IMR-90 (cell line): ENCODE results near the gene CDK5RAP2. TPM values are rescaled to one million over a fixed set of nuclear protein-coding genes. Genes with fewer than 3 reads are reported as not detected.

Source experiments
- ATAC-seq: fragments of 200-7000 bp; cut with Tn5 transposase; 2 replicates; pipeline ENCODE4 v1.9.1; 2020; ENCODE audit warnings: low read depth, mild to moderate bottlenecking, moderate library complexity
- BruUV-seq: library from RNA; stranded (reverse); fragments of 400-500 nt; replicated peaks from 2 replicates; lab custom pipeline; 2021; lab: Mats Ljungman, UMichigan
- CTCF ChIA-PET: fragments of 300-600 bp; formaldehyde crosslinking; extraction: SDS; loops from one replicate; lab custom pipeline; 2021; ENCODE audit warnings: antibody characterized with exemption; lab: Yijun Ruan, JAX
- POLR2A ChIA-PET: fragments of 300-600 bp; sonication (Branson Sonifier 250); formaldehyde crosslinking; loops from one replicate; lab custom pipeline; 2022; ENCODE audit warnings: antibody characterized with exemption; ENCODE audit not compliant: unreplicated experiment; lab: Charles Lee
- DNase-seq: peaks from one replicate; pipeline ENCODE4 v3.0.0; 2013
- H2AFZ ChIP-seq: replicated peaks from 2 replicates; pipeline ENCODE3; 2013; ENCODE audit warnings: low read length, mild to moderate bottlenecking; ENCODE audit not compliant: poor library complexity
- H2AK5ac ChIP-seq: 2 replicates; pipeline ENCODE4 v1.6.1; 2013; ENCODE audit warnings: low read depth, low read length, inconsistent platforms
- H2AK9ac ChIP-seq: replicated peaks from 2 replicates; pipeline ENCODE3; 2013; ENCODE audit warnings: mild to moderate bottlenecking, low read depth, low read length, moderate library complexity; ENCODE audit not compliant: poor library complexity
- H2BK120ac ChIP-seq: 2 replicates; pipeline ENCODE4 v1.6.1; 2013; ENCODE audit warnings: low read depth, low read length, inconsistent platforms
- H2BK15ac ChIP-seq: 3 replicates; pipeline ENCODE4 v1.6.1; 2013; ENCODE audit warnings: low read depth, low read length, inconsistent platforms
- H2BK20ac ChIP-seq: 2 replicates; pipeline ENCODE4 v1.6.1; 2013; ENCODE audit warnings: low read depth, mild to moderate bottlenecking, inconsistent platforms, low read length, moderate library complexity
- H2BK5ac ChIP-seq: 2 replicates; pipeline ENCODE4 v1.6.1; 2013; ENCODE audit warnings: mild to moderate bottlenecking, low read depth, low read length, inconsistent platforms; ENCODE audit not compliant: poor library complexity, severe bottlenecking
- H3K14ac ChIP-seq: replicated peaks from 2 replicates; pipeline ENCODE4 v1.6.1; 2013; ENCODE audit warnings: low read depth, low read length, inconsistent platforms
- H3K18ac ChIP-seq: 2 replicates; pipeline ENCODE4 v1.6.1; 2013; ENCODE audit warnings: low read depth, low read length, control low read depth
- H3K23ac ChIP-seq: 2 replicates; pipeline ENCODE4 v1.6.1; 2013; ENCODE audit warnings: low read depth, low read length, inconsistent platforms
- H3K27ac ChIP-seq: 2 replicates; pipeline ENCODE4 v1.5.1; 2013; ENCODE audit warnings: mild to moderate bottlenecking, control low read depth, low read length; ENCODE audit not compliant: insufficient read depth
- H3K27me3 ChIP-seq: 2 replicates; pipeline ENCODE4 v1.6.1; 2013; ENCODE audit warnings: low read length; ENCODE audit not compliant: control insufficient read depth, insufficient read depth
- H3K36me3 ChIP-seq: 2 replicates; pipeline ENCODE4 v1.6.1; 2013; ENCODE audit warnings: low read length, mixed read lengths; ENCODE audit not compliant: control insufficient read depth, insufficient read depth
- H3K4ac ChIP-seq: 2 replicates; pipeline ENCODE4 v1.6.1; 2013; ENCODE audit warnings: low read depth, low read length, inconsistent platforms
- H3K4me1 ChIP-seq: 2 replicates; pipeline ENCODE4 v1.6.1; 2013; ENCODE audit warnings: low read length, mixed read lengths; ENCODE audit not compliant: control insufficient read depth, insufficient read depth
- H3K4me2 ChIP-seq: 2 replicates; pipeline ENCODE4 v1.6.1; 2013; ENCODE audit warnings: low read depth, mild to moderate bottlenecking, control low read depth, low read length, moderate library complexity
- H3K4me3 ChIP-seq: 2 replicates; pipeline ENCODE4 v1.5.1; 2013; ENCODE audit warnings: low read depth, mild to moderate bottlenecking, control low read depth, low read length, moderate library complexity; ENCODE audit not compliant: insufficient read depth
- H3K56ac ChIP-seq: 2 replicates; pipeline ENCODE4 v1.6.1; 2013; ENCODE audit warnings: low read length, inconsistent platforms; ENCODE audit not compliant: insufficient read depth; ENCODE audit errors: extremely low read depth
- H3K79me1 ChIP-seq, 2 experiments: 2 replicates each; pipeline ENCODE4 v1.6.1; 2013; ENCODE audit warnings: low read length in 2 of 2, inconsistent platforms in 1 of 2, low read depth in 1 of 2
- H3K9ac ChIP-seq: 2 replicates; pipeline ENCODE4 v1.6.1; 2013; ENCODE audit warnings: low read depth, low read length, control low read depth
- H3K9me1 ChIP-seq: 2 replicates; pipeline ENCODE4 v1.6.1; 2013; ENCODE audit warnings: low read length, inconsistent platforms; ENCODE audit not compliant: insufficient read depth
- H3K9me3 ChIP-seq: 2 replicates; pipeline ENCODE4 v1.6.1; 2013; ENCODE audit warnings: low read length; ENCODE audit not compliant: control insufficient read depth, insufficient read depth
- H4K20me1 ChIP-seq: 2 replicates; pipeline ENCODE4 v1.6.1; 2013; ENCODE audit warnings: low read length, inconsistent platforms; ENCODE audit not compliant: insufficient read depth
- H4K5ac ChIP-seq: 2 replicates; pipeline ENCODE4 v1.6.1; 2013; ENCODE audit warnings: mild to moderate bottlenecking, low read depth, low read length, control low read depth
- H4K8ac ChIP-seq, 2 experiments: 2 replicates each; pipeline ENCODE4 v1.6.1; 2013; ENCODE audit warnings: low read depth in 2 of 2, low read length in 2 of 2, control low read depth in 1 of 2, inconsistent platforms in 1 of 2
- H4K91ac ChIP-seq: 2 replicates; pipeline ENCODE4 v1.6.1; 2013; ENCODE audit warnings: low read depth, low read length, inconsistent platforms; ENCODE audit not compliant: insufficient read depth
- CHD1 ChIP-seq: IDR thresholded peaks from 2 replicates; pipeline ENCODE4 v1.6.1; 2012; ENCODE audit warnings: low read depth, low read length, improper control_type of control experiment
- MAFK ChIP-seq: IDR thresholded peaks from 2 replicates; pipeline ENCODE4 v1.6.1; 2012; ENCODE audit warnings: low read depth, low read length, improper control_type of control experiment
- MAZ ChIP-seq: IDR thresholded peaks from 2 replicates; pipeline ENCODE4 v1.6.1; 2012; ENCODE audit warnings: low read depth, mild to moderate bottlenecking, low read length, improper control_type of control experiment, moderate library complexity, borderline replicate concordance
- RCOR1 ChIP-seq: IDR thresholded peaks from 2 replicates; pipeline ENCODE4 v1.6.1; 2012; ENCODE audit warnings: mild to moderate bottlenecking, low read length, improper control_type of control experiment; ENCODE audit not compliant: insufficient replicate concordance
- RFX5 ChIP-seq: IDR thresholded peaks from 2 replicates; pipeline ENCODE4 v1.8.0; 2012; ENCODE audit warnings: low read depth, mild to moderate bottlenecking, low read length, moderate library complexity
- SMC3 ChIP-seq: fragments of 150-350 bp; IDR thresholded peaks from 2 replicates; pipeline ENCODE4 v1.6.1; 2016; ENCODE audit warnings: low read depth, mild to moderate bottlenecking, antibody characterized with exemption, low read length, moderate library complexity
- USF2 ChIP-seq: fragments of 150-350 bp; IDR thresholded peaks from 2 replicates; pipeline ENCODE4 v1.6.1; 2017; ENCODE audit warnings: mild to moderate bottlenecking, antibody characterized with exemption, low read length, low read depth
- WGBS, 2 experiments: methylation state at CpG; one replicate each; pipeline versions ENCODE4 v1.1.5 to v1.1.7; 2013; ENCODE audit warnings: missing lambda C conversion rate in 2 of 2; ENCODE audit not compliant: insufficient read length in 1 of 2; ENCODE audit errors: extremely low coverage in 2 of 2; 5-methylcytosine and 5-hydroxymethylcytosine counted together
- dilution Hi-C: fragments of 300-500 bp; cut with HindIII; formaldehyde crosslinking; loops from one replicate; pipeline ENCODE4 v1.14.3; 2018; ENCODE audit warnings: low sequenced_read_pairs; ENCODE audit not compliant: unreplicated experiment
- in situ Hi-C: fragments of 300-500 bp; cut with MboI; formaldehyde crosslinking; loops from 3 replicates; pipeline ENCODE4 v1.14.3; 2019; ENCODE audit warnings: low sequenced_read_pairs, inconsistent platforms, mixed read lengths
- intact Hi-C: fragments of 100-400 bp; cut with micrococcal nuclease; formaldehyde crosslinking; loops from 2 replicates; pipeline ENCODE4 v1.10.0; 2022
- polyA plus RNA-seq, 3 experiments: library from polyadenylated mRNA; depleted of rRNA; stranded (reverse); fragments of >200 nt; gene quantifications; 2 replicates each; pipeline ENCODE4 v1.2.3, GENCODE V29; 2012; ENCODE audit warnings: low replicate concordance in 1 of 3
- total RNA-seq: library from RNA; depleted of rRNA; stranded (reverse); fragments of >200 nt; gene quantifications from 2 replicates; pipeline ENCODE4 v1.2.3, GENCODE V29; 2012

Gene CDK5RAP2
- total and polyA plus RNA-seq, 2 of the 4 experiments (the other 2 are of a cell fraction) = 29.5 to 31.7 TPM

GRCh38 chr9:120379611-120380010 is 200.4 kb downstream of the CDK5RAP2 start:
- Histone ChIP-seq H4K8ac (no peak overlapping the region), H4K91ac (no peak overlapping the region; the same call in 1 of the 2 replicates), H3K4me3 (no peak overlapping the region), H3K18ac (no peak overlapping the region), H3K27ac (no peak overlapping the region), H3K27me3 (no peaks in the 10 kb centered on the region), H2AK5ac (0 out of 2 replicates have a peak overlapping the region, but pooled peaks have one; percentile 7), H2AK9ac (no peak overlapping the region), H3K79me1 (no peaks in the 10 kb centered on the region), H2BK120ac (no peak overlapping the region; the same call in 1 of the 2 replicates), H3K4me2 (no peak overlapping the region), H3K9ac (no peak overlapping the region), H3K4me1 (peaks cover 16% of the 10 kb centered on the region), H3K14ac (no peak overlapping the region), H3K9me3 (no peaks in the 10 kb centered on the region; the same call in 1 of the 2 replicates), H4K5ac (no peak overlapping the region; the same call in 1 of the 2 replicates), H2BK5ac (no peak overlapping the region), H3K23ac (no peak overlapping the region), H2BK20ac (no peak overlapping the region), H3K56ac (no peak overlapping the region), H2BK15ac (no peak overlapping the region), H2AFZ (no peak overlapping the region), H3K9me1 (peaks cover 8% of the 10 kb centered on the region; the same call in 1 of the 2 replicates), H4K20me1 (no peaks in the 10 kb centered on the region), H3K4ac (0 out of 2 replicates have a peak overlapping the region, but pooled peaks have one; percentile 4), H3K36me3 (no peaks in the 10 kb centered on the region)
- TF ChIP-seq MAFK (no peak), RCOR1 (no peak), MAZ (no peak), SMC3 (no peak), CHD1 (no peak), RFX5 (no peak), USF2 (no peak)
- WGBS, 2 experiments = 94% methylated on average over 6 of the region's 8 CpGs; no CpG with 5 or more reads in 1 of the 2 experiments
- no peak for DNase-seq
- CTCF ChIA-PET = no interaction called here
- POLR2A ChIA-PET = no interaction called here
- dilution Hi-C loops = no loop called here
- intact Hi-C loops = no loop called here
- BruUV-seq = no TSS peak
- ATAC-seq = no peak
- in situ Hi-C loops = no loop called here
